Measurements from ENCODE around the gene CHRNA4. TPM values are rescaled to one million over a fixed set of nuclear protein-coding genes. Genes with fewer than 3 reads are reported as not detected.

The CHRNA4 gene
- total RNA-seq, 2 experiments from 2014 or later: not detected

GRCh38 chr20:63359937-63360849, 956 bp downstream of the CHRNA4 start:
- Mint-ChIP-seq H3K27ac (no peak overlapping the region), H3K4me3 (no peak overlapping the region), H3K36me3 (ENCODE audit: low read depth) (no peaks in the 10 kb centered on the region), H3K27me3 (peaks cover 11% of the 10 kb centered on the region), H3K4me1 (no peaks in the 10 kb centered on the region), H3K9me3 (no peaks in the 10 kb centered on the region)
- no peak for DNase-seq
- ChIA-PET POLR2A (interaction anchor here (0.6 kb wide), 1 partner anchor 1057 kb away, joined by 3 read pairs; the partner anchor contains the start of gene ADRM1), CTCF (no interaction called here)

- Mint-ChIP-seq H3K4me1 (no peaks in the 10 kb centered on the region), H3K36me3 (ENCODE audit: low read depth) (no peaks in the 10 kb centered on the region), H3K9me3 (no peaks in the 10 kb centered on the region), H3K4me3 (no peak overlapping the region), H3K27me3 (peaks cover 11% of the 10 kb centered on the region), H3K27ac (no peak overlapping the region)
- CTCF ChIA-PET: no interaction called here
- DNase-seq: no peak
- POLR2A ChIA-PET: interaction anchor here (0.6 kb wide), 1 partner anchor 1057 kb away, joined by 3 read pairs; the partner anchor contains the start of gene ADRM1
Observed at GRCh38 chr20:63359164-63359934, 1.8 kb downstream of the CHRNA4 start.

- Mint-ChIP-seq H3K27ac (no peak overlapping the region), H3K36me3 (ENCODE audit: low read depth) (no peaks in the 10 kb centered on the region), H3K4me1 (no peaks in the 10 kb centered on the region), H3K9me3 (no peaks in the 10 kb centered on the region), H3K27me3 (peaks cover 11% of the 10 kb centered on the region), H3K4me3 (no peak overlapping the region)
- CTCF ChIA-PET: no interaction called here
- POLR2A ChIA-PET: no interaction called here
- DNase-seq: no peak
Observed at GRCh38 chr20:63357921-63358905, 2.9 kb downstream of the CHRNA4 start.

- Mint-ChIP-seq H3K27me3 (peaks cover 5% of the 10 kb centered on the region), H3K27ac (no peak overlapping the region), H3K9me3 (no peaks in the 10 kb centered on the region), H3K36me3 (ENCODE audit: low read depth) (no peaks in the 10 kb centered on the region), H3K4me1 (no peaks in the 10 kb centered on the region), H3K4me3 (no peak overlapping the region)
- ChIA-PET POLR2A (no interaction called here), CTCF (no interaction called here)
- DNase-seq: no peak
Observed at GRCh38 chr20:63356931-63357879, 3.9 kb downstream of the CHRNA4 start.

DNA sequence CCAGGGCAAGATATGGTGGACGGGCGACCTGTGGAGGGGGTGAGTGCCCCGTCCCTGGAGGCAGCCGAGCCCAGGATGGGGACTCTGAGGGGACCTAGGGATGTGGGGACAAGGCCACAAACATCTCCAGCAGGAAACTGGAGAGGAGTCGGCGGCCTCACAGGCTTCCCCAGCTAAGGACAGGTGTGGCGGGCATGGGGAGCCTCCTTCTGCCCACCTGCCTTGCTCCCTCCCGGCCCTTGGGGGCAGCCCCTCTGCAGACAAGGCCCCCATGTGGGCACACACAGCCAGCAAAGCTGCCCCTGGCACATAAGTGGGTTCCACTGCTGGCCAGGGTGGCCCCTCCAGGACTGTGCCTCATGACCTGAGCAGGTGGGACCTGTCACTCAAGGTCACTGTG, 4.6 kb downstream of the CHRNA4 start:
- H3K27me3 Mint-ChIP-seq: peaks cover 5% of the 10 kb centered on the region
- CTCF ChIA-PET: no interaction called here
- POLR2A ChIA-PET: no interaction called here
- H3K4me1 Mint-ChIP-seq: no peaks in the 10 kb centered on the region
- no peaks in the 10 kb centered on the region for H3K36me3 Mint-ChIP-seq (ENCODE audit: low read depth)
- no peaks in the 10 kb centered on the region for H3K9me3 Mint-ChIP-seq
- no peak overlapping the region for H3K27ac Mint-ChIP-seq
- DNase-seq: no peak
- H3K4me3 Mint-ChIP-seq: no peak overlapping the region

- Mint-ChIP-seq H3K27ac (no peak overlapping the region), H3K4me3 (no peak overlapping the region), H3K4me1 (no peaks in the 10 kb centered on the region), H3K9me3 (peaks cover under 1% of the 10 kb centered on the region), H3K36me3 (ENCODE audit: low read depth) (no peaks in the 10 kb centered on the region), H3K27me3 (peaks cover 5% of the 10 kb centered on the region)
- ChIA-PET POLR2A (no interaction called here), CTCF (no interaction called here)
- no peak for DNase-seq
Observed at GRCh38 chr20:63355781-63356295, 5.3 kb downstream of the CHRNA4 start.

GRCh38 chr20:63354636-63355350, 6.4 kb downstream of the CHRNA4 start:
- no peak for DNase-seq
- no peak overlapping the region for H3K27ac Mint-ChIP-seq
- peaks cover 6% of the 10 kb centered on the region for H3K36me3 Mint-ChIP-seq (ENCODE audit: low read depth)
- H3K27me3 Mint-ChIP-seq: peaks cover under 1% of the 10 kb centered on the region
- no peak overlapping the region for H3K4me3 Mint-ChIP-seq
- POLR2A ChIA-PET: no interaction called here
- H3K4me1 Mint-ChIP-seq: no peaks in the 10 kb centered on the region
- CTCF ChIA-PET: no interaction called here
- peaks cover 7% of the 10 kb centered on the region for H3K9me3 Mint-ChIP-seq

GRCh38 chr20:63352811-63353221, 8.3 kb downstream of the CHRNA4 start:
- Mint-ChIP-seq H3K27ac (no peak overlapping the region), H3K4me1 (no peaks in the 10 kb centered on the region), H3K4me3 (no peak overlapping the region), H3K36me3 (ENCODE audit: low read depth) (peaks cover 6% of the 10 kb centered on the region), H3K27me3 (no peaks in the 10 kb centered on the region), H3K9me3 (peaks cover 7% of the 10 kb centered on the region)
- POLR2A ChIA-PET: no interaction called here
- no peak for DNase-seq
- CTCF ChIA-PET: no interaction called here

GRCh38 chr20:63351811-63352591, 9.1 kb downstream of the CHRNA4 start:
- no peak for DNase-seq
- Mint-ChIP-seq H3K4me1 (no peaks in the 10 kb centered on the region), H3K36me3 (ENCODE audit: low read depth) (peaks cover 6% of the 10 kb centered on the region), H3K4me3 (no peak overlapping the region), H3K27ac (no peak overlapping the region), H3K27me3 (no peaks in the 10 kb centered on the region), H3K9me3 (peaks cover 7% of the 10 kb centered on the region)
- ChIA-PET CTCF (no interaction called here), POLR2A (no interaction called here)

DNA sequence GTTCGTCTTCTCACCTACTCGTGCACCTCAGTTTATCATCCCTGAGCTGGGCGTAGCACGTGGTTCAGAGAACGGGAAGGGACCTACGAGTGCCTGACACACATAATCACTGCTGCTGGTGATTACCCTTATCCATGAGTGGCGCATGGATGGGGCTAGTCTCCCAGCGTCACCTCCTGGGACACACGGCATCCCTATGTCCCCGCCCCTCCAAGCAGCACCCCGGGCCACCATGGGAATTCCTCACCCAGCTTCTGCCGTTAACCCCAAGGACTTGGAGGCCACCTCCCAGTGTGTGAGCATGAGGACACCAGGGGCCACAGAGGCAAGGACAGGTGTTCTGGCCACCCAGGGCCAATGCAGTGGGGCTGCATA, 9.8 kb downstream of the CHRNA4 start:
- Mint-ChIP-seq H3K36me3 (ENCODE audit: low read depth) (peaks cover 6% of the 10 kb centered on the region), H3K9me3 (peaks cover 7% of the 10 kb centered on the region), H3K4me3 (no peak overlapping the region), H3K4me1 (no peaks in the 10 kb centered on the region), H3K27me3 (no peaks in the 10 kb centered on the region), H3K27ac (no peak overlapping the region)
- no peak for DNase-seq
- CTCF ChIA-PET: no interaction called here
- POLR2A ChIA-PET: no interaction called here

All from activated CD4-positive, alpha-beta memory T cell treated with anti-CD3 and anti-CD28 coated beads, Interleukin-2, amount 10 ng/mL, durations not matched to agents 7 days and 5 days (primary cell).